GM12878 (cell line): ENCODE data around the gene DGKE. TPM values are rescaled to one million over a fixed set of nuclear protein-coding genes. Genes with fewer than 3 reads are reported as not detected.

Experiments
- ATAC-seq: fragments of 200-7000 bp; cut with Tn5 transposase; 3 replicates; pipeline ENCODE4 v1.9.1; 2020; ENCODE audit warnings: mild to moderate bottlenecking, moderate library complexity
- BruUV-seq: library from RNA; stranded (reverse); fragments of 400-500 nt; replicated peaks from 2 replicates; lab custom pipeline; 2021; lab: Mats Ljungman, UMichigan
- CTCF ChIA-PET: fragments of 300-600 bp; sonication (Branson Sonifier 250); formaldehyde crosslinking; extraction: SDS; loops from one replicate; lab custom pipeline; 2021; ENCODE audit warnings: inconsistent platforms; lab: Yijun Ruan, JAX
- POLR2A ChIA-PET: fragments of 350-600 bp; formaldehyde crosslinking; extraction: SDS; loops from one replicate; lab custom pipeline; 2021; ENCODE audit warnings: inconsistent platforms; lab: Charles Lee
- RAD21 ChIA-PET: fragments of 300-600 bp; sonication (Branson Sonifier 250); formaldehyde crosslinking; loops from one replicate; lab custom pipeline; 2023; ENCODE audit warnings: antibody characterized with exemption; ENCODE audit not compliant: unreplicated experiment; lab: Charles Lee
- SMC1A ChIA-PET: fragments of 300-600 bp; sonication (Branson Sonifier 250); formaldehyde crosslinking; loops from one replicate; lab custom pipeline; 2023; ENCODE audit not compliant: unreplicated experiment, uncharacterized antibody; lab: Charles Lee
- DNase-seq: peaks from one replicate; pipeline ENCODE4 v3.0.0-alpha.2; 2011; ENCODE audit warnings: low read depth, low spot score
- FAIRE-seq: peaks from 3 replicates; lab custom pipeline; 2011; peaks lifted over from hg19 to GRCh38; lab: Jason Lieb, UNC
- H2AFZ ChIP-seq: 2 replicates; pipeline ENCODE4 v1.6.0; 2011; ENCODE audit warnings: low read depth, low read length, control low read depth; ENCODE audit not compliant: control insufficient read depth
- H3K27ac ChIP-seq: 2 replicates; pipeline ENCODE4 v1.5.1; 2011; ENCODE audit warnings: control low read depth; ENCODE audit not compliant: control insufficient read depth, insufficient read depth
- H3K27me3 ChIP-seq, 2 experiments: replicated peaks in 1 of 2; 2 replicates each; pipeline versions ENCODE4 v1.6.0 to v1.6.1; 2011; ENCODE audit warnings: low read length in 1 of 2; ENCODE audit not compliant: control insufficient read depth in 2 of 2, insufficient read depth in 2 of 2
- H3K36me3 ChIP-seq, 2 experiments: 2 replicates each; pipeline ENCODE4 v1.5.1; 2011; ENCODE audit warnings: low read length in 1 of 2; ENCODE audit not compliant: control insufficient read depth in 2 of 2, insufficient read depth in 2 of 2
- H3K4me1 ChIP-seq: 2 replicates; pipeline ENCODE4 v1.6.1; 2011; ENCODE audit warnings: mild to moderate bottlenecking, low read length, moderate library complexity, mixed read lengths; ENCODE audit not compliant: control insufficient read depth, insufficient read depth
- H3K4me2 ChIP-seq: 2 replicates; pipeline ENCODE4 v1.6.0; 2011; ENCODE audit warnings: control low read depth; ENCODE audit not compliant: control insufficient read depth, insufficient read depth
- H3K4me3 ChIP-seq: fragments of 200-600 bp; sonication (generic); 2 replicates; pipeline ENCODE4 v1.5.1; 2016
- H3K79me2 ChIP-seq: 2 replicates; pipeline ENCODE4 v1.6.0; 2011; ENCODE audit warnings: low read length; ENCODE audit not compliant: control insufficient read depth, insufficient read depth
- H3K9ac ChIP-seq: 2 replicates; pipeline ENCODE4 v1.8.0; 2011; ENCODE audit warnings: low read length, control low read depth, mixed read lengths; ENCODE audit not compliant: control insufficient read depth, insufficient read depth
- H3K9me3 ChIP-seq: replicated peaks from 3 replicates; pipeline ENCODE4 v1.5.1; 2011; ENCODE audit warnings: mild to moderate bottlenecking, low read length; ENCODE audit not compliant: control insufficient read depth, insufficient read depth
- H4K20me1 ChIP-seq: 2 replicates; pipeline ENCODE4 v1.6.0; 2011; ENCODE audit not compliant: control insufficient read depth, insufficient read depth
- ATF2 ChIP-seq: IDR thresholded peaks from 2 replicates; pipeline ENCODE4 v1.6.1; 2012; ENCODE audit warnings: low read length, inconsistent platforms
- ATF3 ChIP-seq: IDR thresholded peaks from 2 replicates; pipeline ENCODE4 v1.6.1; 2011; ENCODE audit warnings: low read depth, mild to moderate bottlenecking, low read length, moderate library complexity, borderline replicate concordance; ENCODE audit errors: extremely low read depth
- BRCA1 ChIP-seq: IDR thresholded peaks from 2 replicates; pipeline ENCODE4 v1.6.1; 2011; ENCODE audit warnings: low read depth, low read length, improper control_type of control experiment
- CHD2 ChIP-seq: IDR thresholded peaks from 2 replicates; pipeline ENCODE4 v1.6.1; 2011; ENCODE audit warnings: low read depth, low read length, improper control_type of control experiment, borderline replicate concordance
- CHD4 ChIP-seq: fragments of 200-600 bp; sonication (generic); IDR thresholded peaks from 2 replicates; pipeline ENCODE4 v1.6.1; 2016; ENCODE audit warnings: mild to moderate bottlenecking
- E2F4 ChIP-seq: IDR thresholded peaks from 2 replicates; pipeline ENCODE4 v1.6.1; 2012; ENCODE audit warnings: low read depth, low read length, improper control_type of control experiment
- EED ChIP-seq: sonication (generic); IDR thresholded peaks from 2 replicates; pipeline ENCODE4 v1.6.1; 2016; ENCODE audit warnings: antibody characterized with exemption, low read depth
- ETV6 ChIP-seq, 2 experiments: fragments of 450-650 bp in 1 of 2; IDR thresholded peaks in 1 of 2; conservative IDR thresholded peaks in 1 of 2; 2 replicates each; pipeline ENCODE4 v1.6.1; 2014; ENCODE audit warnings: antibody characterized with exemption in 1 of 2, borderline replicate concordance in 1 of 2, low read depth in 1 of 2, mild to moderate bottlenecking in 1 of 2, moderate library complexity in 1 of 2
- HDAC2 ChIP-seq: fragments of 200-600 bp; sonication (generic); IDR thresholded peaks from 2 replicates; pipeline ENCODE4 v1.6.1; 2017
- MYB ChIP-seq: fragments of 150-350 bp; IDR thresholded peaks from 2 replicates; pipeline ENCODE4 v1.6.1; 2014; ENCODE audit warnings: mild to moderate bottlenecking, low read depth, low read length, borderline replicate concordance
- MYC ChIP-seq: IDR thresholded peaks from 2 replicates; pipeline ENCODE4 v1.6.1; 2011; ENCODE audit warnings: mild to moderate bottlenecking, low read length, moderate library complexity, inconsistent platforms; ENCODE audit not compliant: insufficient read depth, insufficient replicate concordance, insufficient read length, severe bottlenecking
- RELA ChIP-seq: fragments of 450-650 bp; IDR thresholded peaks from 2 replicates; pipeline ENCODE4 v1.8.0; 2014; ENCODE audit warnings: borderline replicate concordance; ENCODE audit not compliant: partially characterized antibody
- SMC3 ChIP-seq: IDR thresholded peaks from 2 replicates; pipeline ENCODE4 v1.6.1; 2011; ENCODE audit warnings: low read length, improper control_type of control experiment, borderline replicate concordance
- SUZ12 ChIP-seq: fragments of 200-600 bp; sonication (generic); IDR thresholded peaks from one replicate; pipeline ENCODE4 v1.6.1; 2018; ENCODE audit warnings: antibody characterized with exemption, mild to moderate bottlenecking; ENCODE audit not compliant: unreplicated experiment
- USF1 ChIP-seq: IDR thresholded peaks from 2 replicates; pipeline ENCODE4 v1.6.1; 2011; ENCODE audit warnings: borderline replicate concordance, low read depth, mild to moderate bottlenecking, moderate library complexity, mixed read lengths, low read length; ENCODE audit not compliant: insufficient read depth; ENCODE audit errors: extremely low read length
- WGBS: methylation state at CpG from one replicate; pipeline ENCODE4 v1.1.6; 2016; ENCODE audit warnings: low lambda C conversion rate; ENCODE audit not compliant: insufficient replicate concordance, insufficient coverage; ENCODE audit errors: missing lambda C conversion rate; 5-methylcytosine and 5-hydroxymethylcytosine counted together
- in situ Hi-C: fragments of 300-500 bp; cut with MboI; formaldehyde crosslinking; loops from 9 replicates; pipeline ENCODE4 v1.14.3; 2018; ENCODE audit warnings: mixed read lengths
- intact Hi-C: fragments of 100-400 bp; cut with micrococcal nuclease; formaldehyde crosslinking; loops from one replicate; pipeline ENCODE4 v1.14.2; 2022; ENCODE audit not compliant: unreplicated experiment
- polyA plus RNA-seq, 11 experiments: library from polyadenylated mRNA; depleted of rRNA in 4 of 11; unstranded in 6 of 11; stranded (reverse) in 5 of 11; fragments of >200 nt; fragmentation: Nextera tagmentation in 4 of 11; fragmentation: Illumina TruSeq in 1 of 11; extraction: Ambion mirVana in 4 of 11; extraction: Trizol in 1 of 11; gene quantifications; 1 replicate in 1 of 11; 2 replicates in 10 of 11; pipeline versions ENCODE4 v1.2.1 to v1.2.3, GENCODE V29; 2011 to 2016; ENCODE audit warnings: inconsistent platforms in 2 of 11, missing spikeins in 2 of 11, low read depth in 1 of 11
- total RNA-seq, 4 experiments: library from RNA; depleted of rRNA in 3 of 4; stranded (reverse); fragments of >200 nt in 3 of 4; fragmentation: Illumina TruSeq in 1 of 4; extraction: Trizol in 1 of 4; gene quantifications; 2 replicates each; pipeline versions ENCODE4 v1.2.1 to v1.2.3, GENCODE V29; 2013 to 2021

The DGKE gene
- total and polyA plus RNA-seq, 10 of the 15 experiments (the other 5 are each of a cell fraction or from before 2014, with no cell fraction given): 2.8 to 18.0 (median 11.6) TPM

GRCh38 chr17:56803071-56803470, 30.9 kb upstream of the DGKE start:
- FAIRE-seq: no peak
- Histone ChIP-seq H3K79me2 (no peaks in the 10 kb centered on the region), H3K9ac (no peak overlapping the region), H3K4me3 (no peak overlapping the region), H3K36me3 (no peaks in the 10 kb centered on the region), H4K20me1 (no peaks in the 10 kb centered on the region), H3K4me2 (no peak overlapping the region), H3K9me3 (no peaks in the 10 kb centered on the region), H3K4me1 (no peaks in the 10 kb centered on the region), H3K27me3 (no peaks in the 10 kb centered on the region), H2AFZ (no peak overlapping the region), H3K27ac (no peak overlapping the region)
- in situ Hi-C loops: no loop called here
- 48% methylated on average over 1 of the region's 1 CpG for WGBS
- RAD21 ChIA-PET: no interaction called here
- BruUV-seq: no TSS peak
- CTCF ChIA-PET: interaction anchor here (0.6 kb wide), 1 partner anchor 15 kb away, joined by 3 read pairs; no protein-coding TSS in a partner anchor
- POLR2A ChIA-PET: no interaction called here
- TF ChIP-seq MYB (no peak), E2F4 (no peak), USF1 (no peak), MYC (no peak), CHD4 (no peak), ETV6 (conservative IDR thresholded peaks at IDR 0.05 in 1 of 2, IDR thresholded peaks at IDR 0.05 in 1 of 2; ENCODE audit: borderline replicate concordance in 1 of 2, low read depth in 1 of 2) (no peak), SUZ12 (no peak), HDAC2 (no peak), CHD2 (no peak), ATF3 (no peak), EED (no peak), RELA (no peak), ATF2 (no peak), BRCA1 (no peak), SMC3 (no peak)
- ATAC-seq: no peak
- DNase-seq: no peak
- SMC1A ChIA-PET: no interaction called here
- intact Hi-C loops: no loop called here
